GM12892 (cell line): Measurements from ENCODE around the gene NSMCE1.

Source experiments
- POLR2A ChIP-seq: IDR thresholded peaks from 2 replicates; pipeline ENCODE4 v1.6.1; 2011; ENCODE audit warnings: low read depth, low read length, control low read depth
- POLR2AphosphoS5 ChIP-seq: IDR thresholded peaks from 2 replicates; pipeline ENCODE4 v1.6.1; 2011; ENCODE audit warnings: low read depth, low read length, control low read depth
- TAF1 ChIP-seq: IDR thresholded peaks from 2 replicates; pipeline ENCODE4 v1.6.1; 2011; ENCODE audit warnings: low read depth, mild to moderate bottlenecking, control low read depth, low read length, borderline replicate concordance

DNA sequence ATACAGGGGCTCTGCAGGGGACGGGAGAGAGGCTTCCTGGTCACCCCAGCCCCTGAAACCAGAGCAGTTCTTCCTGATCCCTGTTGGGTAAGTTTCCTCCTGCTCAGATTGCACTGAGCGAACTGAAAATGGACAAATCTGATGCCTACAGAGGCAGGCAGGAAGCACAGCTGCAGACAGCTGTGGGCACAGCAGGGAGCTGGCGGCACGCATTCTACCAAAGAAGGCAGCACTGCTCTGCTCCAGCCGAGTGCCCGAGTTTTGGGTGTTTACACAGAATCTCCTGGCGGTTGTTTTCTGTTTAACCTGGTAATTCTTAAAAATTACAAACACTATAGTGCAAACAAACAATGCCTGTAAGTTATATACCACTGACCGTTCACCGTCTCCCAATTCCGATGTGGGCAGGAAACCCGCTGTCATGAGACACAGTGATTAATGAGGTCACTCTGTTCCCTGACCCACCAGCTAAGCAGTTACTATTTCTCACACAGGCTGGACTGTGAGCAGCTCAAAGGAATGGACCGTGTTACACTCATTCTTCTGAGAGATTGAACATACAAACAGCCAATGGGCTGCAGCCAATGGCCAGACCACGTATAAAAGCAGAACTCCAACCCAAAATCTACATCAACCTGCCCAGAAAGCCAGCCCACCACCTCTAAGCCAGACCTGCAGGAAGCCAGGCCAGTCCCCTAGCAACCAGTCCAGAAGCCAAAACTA is 25.5 kb downstream of the NSMCE1 start:
- TF ChIP-seq POLR2A (no peak), POLR2AphosphoS5 (no peak), TAF1 (no peak)
